GM19023 (cell line): ENCODE results near the gene KMT5C.

Experiments used
- ATAC-seq: cut with Tn5 transposase; IDR thresholded peaks from one replicate; pipeline ENCODE4 v1.9.1; 2021; ENCODE audit warnings: mild to moderate bottlenecking, moderate library complexity; ENCODE audit not compliant: unreplicated experiment

The KMT5C gene

GRCh38 chr19:55339105-55339888 is at the start of gene KMT5C:
Gene KMT5C, plus strand, starts transcription at chr19:55339876. Its CDS starts 2,061 bp downstream, at chr19:55341937.
- peak; percentile 83 for ATAC-seq

- no peak for ATAC-seq
Observed at GRCh38 chr19:55297267-55297666, 42.4 kb upstream of the KMT5C start.

GRCh38 chr19:55299991-55300390 is 39.7 kb upstream of the KMT5C start:
- ATAC-seq, result no peak

GRCh38 chr19:55300886-55301458 is 38.7 kb upstream of the KMT5C start:
- ATAC-seq, result no peak

- ATAC-seq, result peak; percentile 72
Observed at GRCh38 chr19:55301459-55302317, 38.0 kb upstream of the KMT5C start.

- no peak for ATAC-seq
Observed at GRCh38 chr19:55302318-55302703, 37.4 kb upstream of the KMT5C start.

- no peak for ATAC-seq
Observed at GRCh38 chr19:55303477-55303876, 36.2 kb upstream of the KMT5C start.

- no peak for ATAC-seq
Observed at GRCh38 chr19:55304279-55304978, 35.2 kb upstream of the KMT5C start.

- no peak for ATAC-seq
Observed at GRCh38 chr19:55304980-55305379, 34.7 kb upstream of the KMT5C start.

GRCh38 chr19:55305491-55305890 is 34.2 kb upstream of the KMT5C start:
- ATAC-seq, result no peak

GRCh38 chr19:55305983-55306562 is 33.6 kb upstream of the KMT5C start:
- no peak for ATAC-seq

GRCh38 chr19:55306712-55307111 is 33.0 kb upstream of the KMT5C start:
- ATAC-seq, result no peak

- ATAC-seq, result no peak
Observed at GRCh38 chr19:55308281-55308680, 31.4 kb upstream of the KMT5C start.

GRCh38 chr19:55309448-55309847 is 30.2 kb upstream of the KMT5C start:
- no peak for ATAC-seq

GRCh38 chr19:55310498-55310897 is 29.2 kb upstream of the KMT5C start:
- ATAC-seq, result no peak

- ATAC-seq, result no peak
Observed at GRCh38 chr19:55311397-55311796, 28.3 kb upstream of the KMT5C start.

GRCh38 chr19:55311797-55312196 is 27.9 kb upstream of the KMT5C start:
- ATAC-seq, result no peak

- no peak for ATAC-seq
Observed at GRCh38 chr19:55312621-55313512, 26.8 kb upstream of the KMT5C start.

GRCh38 chr19:55314396-55314795 is 25.3 kb upstream of the KMT5C start:
- no peak for ATAC-seq
